T-helper 17 cell (primary cell): ENCODE measurements around the gene KMO. TPM values are rescaled to one million over a fixed set of nuclear protein-coding genes. Genes with fewer than 3 reads are reported as not detected.

Experiments
- ATAC-seq: fragments of 150-1000 bp; cut with Tn5 transposase; 2 replicates; pipeline ENCODE4 v1.10.0; 2021; ENCODE audit warnings: mild to moderate bottlenecking, moderate library complexity
- DNase-seq, 3 donors: peaks; one replicate each; pipeline versions ENCODE4 v3.0.0 to v3.0.0-alpha.2; 2020 to 2021
- H3K9me3 ChIP-seq: one replicate; pipeline ENCODE4 v1.7.0; 2013; ENCODE audit warnings: low read length, mild to moderate bottlenecking; ENCODE audit not compliant: control insufficient read depth, poor library complexity, severe bottlenecking
- H3K27ac Mint-ChIP-seq: one replicate; pipeline ENCODE4 v1.8.0; 2022; ENCODE audit warnings: mild to moderate bottlenecking, moderate library complexity, mixed read lengths
- H3K27me3 Mint-ChIP-seq: one replicate; pipeline ENCODE4 v1.8.0; 2022; ENCODE audit warnings: mixed read lengths
- H3K36me3 Mint-ChIP-seq: one replicate; pipeline ENCODE4 v1.8.0; 2022; ENCODE audit warnings: low read depth, mixed read lengths
- H3K4me1 Mint-ChIP-seq: one replicate; pipeline ENCODE4 v1.8.0; 2022; ENCODE audit warnings: mild to moderate bottlenecking, mixed read lengths
- H3K4me3 Mint-ChIP-seq: one replicate; pipeline ENCODE4 v1.8.0; 2022; ENCODE audit warnings: mild to moderate bottlenecking, moderate library complexity, mixed read lengths
- total RNA-seq, 4 donors: library from RNA in 2 of 4; stranded (reverse) in 2 of 4; gene quantifications; one replicate each; pipeline ENCODE4 v1.2.3 and lab custom pipeline; 2022 to 2026

KMO gene
- total RNA-seq, result 1 to 10 TPM in 1 of 2 donors, not detected in 1; 1.5 TPM
- 0 reads per million in 2 donors for total RNA-seq (lab: John Stamatoyannopoulos, UW)

- H3K9me3 ChIP-seq, result no peaks in the 10 kb centered on the region
- peaks cover 2% of the 10 kb centered on the region for H3K36me3 Mint-ChIP-seq
- DNase-seq, result no peak
- H3K4me1 Mint-ChIP-seq, result peaks cover 16% of the 10 kb centered on the region
- H3K4me3 Mint-ChIP-seq, result peak within 1 kb of the TSS; percentile 99
- H3K27me3 Mint-ChIP-seq, result peaks cover 20% of the 10 kb centered on the region
- H3K27ac Mint-ChIP-seq, result peak within 1 kb of the TSS; percentile 90
- ATAC-seq, result peak; percentile 19
Observed at GRCh38 chr1:241532162-241532531, at the start of gene KMO. KMO (plus strand) TSS chr1:241532378; CDS start chr1:241532445, 67 bp downstream.

GRCh38 chr1:241482761-241483250, 49.4 kb upstream of the KMO start:
- ATAC-seq (no peak), DNase-seq (no peak)
- Mint-ChIP-seq H3K4me3 (no peak overlapping the region), H3K4me1 (peaks cover 3% of the 10 kb centered on the region), H3K27ac (no peak overlapping the region), H3K36me3 (no peaks in the 10 kb centered on the region), H3K27me3 (peaks cover 5% of the 10 kb centered on the region)
- H3K9me3 ChIP-seq, result no peaks in the 10 kb centered on the region

- DNase-seq (no peak), ATAC-seq (no peak)
- Mint-ChIP-seq H3K36me3 (peaks cover 4% of the 10 kb centered on the region), H3K27ac (no peak overlapping the region), H3K27me3 (peaks cover 5% of the 10 kb centered on the region), H3K4me1 (peaks cover 3% of the 10 kb centered on the region), H3K4me3 (no peak overlapping the region)
- H3K9me3 ChIP-seq, result no peaks in the 10 kb centered on the region
Observed at GRCh38 chr1:241485145-241485544, 47.0 kb upstream of the KMO start.

- no peaks in the 10 kb centered on the region for H3K9me3 ChIP-seq
- peaks cover 5% of the 10 kb centered on the region for H3K27me3 Mint-ChIP-seq
- H3K36me3 Mint-ChIP-seq, result peaks cover 4% of the 10 kb centered on the region
- H3K4me3 Mint-ChIP-seq, result no peak overlapping the region
- ATAC-seq, result no peak
- no peak for DNase-seq
- H3K27ac Mint-ChIP-seq, result no peak overlapping the region
- H3K4me1 Mint-ChIP-seq, result peaks cover 3% of the 10 kb centered on the region
Observed at GRCh38 chr1:241485554-241485992, 46.6 kb upstream of the KMO start.

GRCh38 chr1:241488739-241489138, 43.4 kb upstream of the KMO start:
- Mint-ChIP-seq H3K4me3 (no peak overlapping the region), H3K4me1 (peaks cover 3% of the 10 kb centered on the region), H3K27ac (no peak overlapping the region)

GRCh38 chr1:241495741-241496140, 36.4 kb upstream of the KMO start:
- ATAC-seq (no peak), DNase-seq (no peak)
- no peak overlapping the region for H3K27ac Mint-ChIP-seq
- H3K4me1 Mint-ChIP-seq, result peaks cover 3% of the 10 kb centered on the region
- H3K36me3 Mint-ChIP-seq, result peaks cover 14% of the 10 kb centered on the region
- no peak overlapping the region for H3K4me3 Mint-ChIP-seq
- H3K9me3 ChIP-seq, result no peaks in the 10 kb centered on the region
- no peaks in the 10 kb centered on the region for H3K27me3 Mint-ChIP-seq

More at GRCh38 chr1:241488739-241489138, 43.4 kb upstream of the KMO start:
- Mint-ChIP-seq H3K27me3 (peaks cover 2% of the 10 kb centered on the region), H3K36me3 (peaks cover 4% of the 10 kb centered on the region)
- H3K9me3 ChIP-seq, result no peaks in the 10 kb centered on the region
- DNase-seq, result no peak
- ATAC-seq, result no peak

GRCh38 chr1:241499910-241500309, 32.3 kb upstream of the KMO start:
- H3K27ac Mint-ChIP-seq, result peak overlapping the region; percentile 19
- ATAC-seq (no peak), DNase-seq (no peak)
- no peak overlapping the region for H3K4me3 Mint-ChIP-seq
- peaks cover 13% of the 10 kb centered on the region for H3K4me1 Mint-ChIP-seq
- H3K36me3 Mint-ChIP-seq, result peaks cover 31% of the 10 kb centered on the region
- no peaks in the 10 kb centered on the region for H3K27me3 Mint-ChIP-seq
- H3K9me3 ChIP-seq, result no peaks in the 10 kb centered on the region

- no peaks in the 10 kb centered on the region for H3K9me3 ChIP-seq
- Mint-ChIP-seq H3K4me3 (no peak overlapping the region), H3K27me3 (no peaks in the 10 kb centered on the region), H3K36me3 (peaks cover 20% of the 10 kb centered on the region), H3K4me1 (peaks cover 13% of the 10 kb centered on the region), H3K27ac (no peak overlapping the region)
- ATAC-seq (no peak), DNase-seq (no peak)
Observed at GRCh38 chr1:241503444-241503843, 28.7 kb upstream of the KMO start.

- H3K27ac Mint-ChIP-seq, result no peak overlapping the region
- H3K9me3 ChIP-seq, result no peaks in the 10 kb centered on the region
- H3K27me3 Mint-ChIP-seq, result no peaks in the 10 kb centered on the region
- peaks cover 11% of the 10 kb centered on the region for H3K36me3 Mint-ChIP-seq
- H3K4me3 Mint-ChIP-seq, result no peak overlapping the region
- DNase-seq (no peak), ATAC-seq (no peak)
- peaks cover 5% of the 10 kb centered on the region for H3K4me1 Mint-ChIP-seq
Observed at GRCh38 chr1:241507189-241507863, 24.9 kb upstream of the KMO start.

- no peak for DNase-seq
- ATAC-seq, result no peak
- no peak overlapping the region for H3K4me3 Mint-ChIP-seq
- H3K27ac Mint-ChIP-seq, result no peak overlapping the region
- H3K4me1 Mint-ChIP-seq, result peaks cover 7% of the 10 kb centered on the region
- no peaks in the 10 kb centered on the region for H3K9me3 ChIP-seq
- peaks cover 3% of the 10 kb centered on the region for H3K36me3 Mint-ChIP-seq
- no peaks in the 10 kb centered on the region for H3K27me3 Mint-ChIP-seq
Observed at GRCh38 chr1:241513378-241513777, 18.8 kb upstream of the KMO start.

- DNase-seq (no peak), ATAC-seq (peak; percentile 13)
- peak overlapping the region; percentile 65 for H3K27ac Mint-ChIP-seq
- peaks cover 21% of the 10 kb centered on the region for H3K27me3 Mint-ChIP-seq
- no peaks in the 10 kb centered on the region for H3K9me3 ChIP-seq
- peaks cover 16% of the 10 kb centered on the region for H3K36me3 Mint-ChIP-seq
- peak overlapping the region; percentile 93 for H3K4me3 Mint-ChIP-seq
- H3K4me1 Mint-ChIP-seq, result peaks cover 10% of the 10 kb centered on the region
Observed at GRCh38 chr1:241518476-241519307, 13.5 kb upstream of the KMO start.

GRCh38 chr1:241519308-241520079, 12.7 kb upstream of the KMO start, which contains the start of gene FH:
FH (minus strand) TSS chr1:241519755; CDS start chr1:241519722, 33 bp downstream.
- peaks cover 6% of the 10 kb centered on the region for H3K4me1 Mint-ChIP-seq
- H3K4me3 Mint-ChIP-seq, result peak within 1 kb of the TSS; percentile 93
- no peaks in the 10 kb centered on the region for H3K9me3 ChIP-seq
- H3K27ac Mint-ChIP-seq, result peak within 1 kb of the TSS; percentile 65
- ATAC-seq, result peak; percentile 98
- H3K27me3 Mint-ChIP-seq, result peaks cover 29% of the 10 kb centered on the region
- H3K36me3 Mint-ChIP-seq, result peaks cover 14% of the 10 kb centered on the region
- peak; percentile 85 to 88 (median 86) for DNase-seq

GRCh38 chr1:241520080-241520465, 12.1 kb upstream of the KMO start:
- no peaks in the 10 kb centered on the region for H3K9me3 ChIP-seq
- no peak for ATAC-seq
- Mint-ChIP-seq H3K27me3 (peaks cover 34% of the 10 kb centered on the region), H3K27ac (no peak overlapping the region), H3K4me1 (peaks cover 5% of the 10 kb centered on the region), H3K36me3 (peaks cover 16% of the 10 kb centered on the region), H3K4me3 (no peak overlapping the region)
- no peak for DNase-seq
